GM12878 (cell line): ENCODE results near the gene ETS1. TPM values are rescaled to one million over a fixed set of nuclear protein-coding genes. Genes with fewer than 3 reads are reported as not detected.

ENCODE experiments used
- ATAC-seq: fragments of 200-7000 bp; cut with Tn5 transposase; 3 replicates; pipeline ENCODE4 v1.9.1; 2020; ENCODE audit warnings: mild to moderate bottlenecking, moderate library complexity
- BruUV-seq: library from RNA; stranded (reverse); fragments of 400-500 nt; replicated peaks from 2 replicates; lab custom pipeline; 2021; lab: Mats Ljungman, UMichigan
- CTCF ChIA-PET: fragments of 300-600 bp; sonication (Branson Sonifier 250); formaldehyde crosslinking; extraction: SDS; loops from one replicate; lab custom pipeline; 2021; ENCODE audit warnings: inconsistent platforms; lab: Yijun Ruan, JAX
- POLR2A ChIA-PET: fragments of 350-600 bp; formaldehyde crosslinking; extraction: SDS; loops from one replicate; lab custom pipeline; 2021; ENCODE audit warnings: inconsistent platforms; lab: Charles Lee
- RAD21 ChIA-PET: fragments of 300-600 bp; sonication (Branson Sonifier 250); formaldehyde crosslinking; loops from one replicate; lab custom pipeline; 2023; ENCODE audit warnings: antibody characterized with exemption; ENCODE audit not compliant: unreplicated experiment; lab: Charles Lee
- SMC1A ChIA-PET: fragments of 300-600 bp; sonication (Branson Sonifier 250); formaldehyde crosslinking; loops from one replicate; lab custom pipeline; 2023; ENCODE audit not compliant: unreplicated experiment, uncharacterized antibody; lab: Charles Lee
- DNase-seq: peaks from one replicate; pipeline ENCODE4 v3.0.0-alpha.2; 2011; ENCODE audit warnings: low read depth, low spot score
- FAIRE-seq: peaks from 3 replicates; lab custom pipeline; 2011; peaks lifted over from hg19 to GRCh38; lab: Jason Lieb, UNC
- H2AFZ ChIP-seq: 2 replicates; pipeline ENCODE4 v1.6.0; 2011; ENCODE audit warnings: low read depth, low read length, control low read depth; ENCODE audit not compliant: control insufficient read depth
- H3K27ac ChIP-seq: 2 replicates; pipeline ENCODE4 v1.5.1; 2011; ENCODE audit warnings: control low read depth; ENCODE audit not compliant: control insufficient read depth, insufficient read depth
- H3K27me3 ChIP-seq, 2 experiments: replicated peaks in 1 of 2; 2 replicates each; pipeline versions ENCODE4 v1.6.0 to v1.6.1; 2011; ENCODE audit warnings: low read length in 1 of 2; ENCODE audit not compliant: control insufficient read depth in 2 of 2, insufficient read depth in 2 of 2
- H3K36me3 ChIP-seq, 2 experiments: 2 replicates each; pipeline ENCODE4 v1.5.1; 2011; ENCODE audit warnings: low read length in 1 of 2; ENCODE audit not compliant: control insufficient read depth in 2 of 2, insufficient read depth in 2 of 2
- H3K4me1 ChIP-seq: 2 replicates; pipeline ENCODE4 v1.6.1; 2011; ENCODE audit warnings: mild to moderate bottlenecking, low read length, moderate library complexity, mixed read lengths; ENCODE audit not compliant: control insufficient read depth, insufficient read depth
- H3K4me2 ChIP-seq: 2 replicates; pipeline ENCODE4 v1.6.0; 2011; ENCODE audit warnings: control low read depth; ENCODE audit not compliant: control insufficient read depth, insufficient read depth
- H3K4me3 ChIP-seq: fragments of 200-600 bp; sonication (generic); 2 replicates; pipeline ENCODE4 v1.5.1; 2016
- H3K79me2 ChIP-seq: 2 replicates; pipeline ENCODE4 v1.6.0; 2011; ENCODE audit warnings: low read length; ENCODE audit not compliant: control insufficient read depth, insufficient read depth
- H3K9ac ChIP-seq: 2 replicates; pipeline ENCODE4 v1.8.0; 2011; ENCODE audit warnings: low read length, control low read depth, mixed read lengths; ENCODE audit not compliant: control insufficient read depth, insufficient read depth
- H3K9me3 ChIP-seq: replicated peaks from 3 replicates; pipeline ENCODE4 v1.5.1; 2011; ENCODE audit warnings: mild to moderate bottlenecking, low read length; ENCODE audit not compliant: control insufficient read depth, insufficient read depth
- H4K20me1 ChIP-seq: 2 replicates; pipeline ENCODE4 v1.6.0; 2011; ENCODE audit not compliant: control insufficient read depth, insufficient read depth
- ATF7 ChIP-seq: fragments of 450-650 bp; IDR thresholded peaks from 2 replicates; pipeline ENCODE4 v1.6.1; 2016; ENCODE audit warnings: low read depth, mild to moderate bottlenecking
- BHLHE40 ChIP-seq, 2 experiments: fragments of 450-650 bp in 1 of 2; IDR thresholded peaks; 2 replicates each; pipeline ENCODE4 v1.6.1; 2011 to 2017; ENCODE audit warnings: low read depth in 2 of 2, borderline replicate concordance in 1 of 2, improper control_type of control experiment in 1 of 2, low read length in 1 of 2, mild to moderate bottlenecking in 1 of 2
- FOXK2 ChIP-seq: fragments of 450-650 bp; IDR thresholded peaks from 2 replicates; pipeline ENCODE4 v1.6.1; 2017; ENCODE audit warnings: mild to moderate bottlenecking, moderate library complexity
- FOXM1 ChIP-seq: IDR thresholded peaks from 2 replicates; pipeline ENCODE4 v1.6.1; 2012; ENCODE audit warnings: low read depth, mild to moderate bottlenecking, inconsistent platforms, low read length, moderate library complexity
- SREBF2 ChIP-seq: IDR thresholded peaks from 2 replicates; pipeline ENCODE4 v1.6.1; 2012; ENCODE audit warnings: mild to moderate bottlenecking, low read length
- TCF7 ChIP-seq: IDR thresholded peaks from 2 replicates; pipeline ENCODE4 v1.6.1; 2014; ENCODE audit warnings: antibody characterized with exemption, borderline replicate concordance
- ZNF687 ChIP-seq: fragments of 450-650 bp; IDR thresholded peaks from 2 replicates; pipeline ENCODE4 v1.6.1; 2017; ENCODE audit warnings: mild to moderate bottlenecking, moderate library complexity
- WGBS: methylation state at CpG from one replicate; pipeline ENCODE4 v1.1.6; 2016; ENCODE audit warnings: low lambda C conversion rate; ENCODE audit not compliant: insufficient replicate concordance, insufficient coverage; ENCODE audit errors: missing lambda C conversion rate; 5-methylcytosine and 5-hydroxymethylcytosine counted together
- in situ Hi-C: fragments of 300-500 bp; cut with MboI; formaldehyde crosslinking; loops from 9 replicates; pipeline ENCODE4 v1.14.3; 2018; ENCODE audit warnings: mixed read lengths
- intact Hi-C: fragments of 100-400 bp; cut with micrococcal nuclease; formaldehyde crosslinking; loops from one replicate; pipeline ENCODE4 v1.14.2; 2022; ENCODE audit not compliant: unreplicated experiment
- polyA plus RNA-seq, 11 experiments: library from polyadenylated mRNA; depleted of rRNA in 4 of 11; unstranded in 6 of 11; stranded (reverse) in 5 of 11; fragments of >200 nt; fragmentation: Nextera tagmentation in 4 of 11; fragmentation: Illumina TruSeq in 1 of 11; extraction: Ambion mirVana in 4 of 11; extraction: Trizol in 1 of 11; gene quantifications; 1 replicate in 1 of 11; 2 replicates in 10 of 11; pipeline versions ENCODE4 v1.2.1 to v1.2.3, GENCODE V29; 2011 to 2016; ENCODE audit warnings: inconsistent platforms in 2 of 11, missing spikeins in 2 of 11, low read depth in 1 of 11
- total RNA-seq, 4 experiments: library from RNA; depleted of rRNA in 3 of 4; stranded (reverse); fragments of >200 nt in 3 of 4; fragmentation: Illumina TruSeq in 1 of 4; extraction: Trizol in 1 of 4; gene quantifications; 2 replicates each; pipeline versions ENCODE4 v1.2.1 to v1.2.3, GENCODE V29; 2013 to 2021
- TF ChIP-seq, protein P1 (sequence below): fragments of 450-650 bp; IDR thresholded peaks from 2 replicates; pipeline ENCODE4 v1.6.1; 2018; ENCODE audit warnings: borderline replicate concordance, mild to moderate bottlenecking; ENCODE audit not compliant: partially characterized antibody

The ETS1 gene
- total and polyA plus RNA-seq, 10 of the 15 experiments (the other 5 are each of a cell fraction or from before 2014, with no cell fraction given): 12.5 to 112 (median 55.5) TPM

GRCh38 chr11:128551611-128552335, 35.6 kb downstream of the ETS1 start (continued):
- TF ChIP-seq ZNF687 (peak; percentile 57; the same call in 1 of the 2 replicates), SREBF2 (no peak)

DNA sequence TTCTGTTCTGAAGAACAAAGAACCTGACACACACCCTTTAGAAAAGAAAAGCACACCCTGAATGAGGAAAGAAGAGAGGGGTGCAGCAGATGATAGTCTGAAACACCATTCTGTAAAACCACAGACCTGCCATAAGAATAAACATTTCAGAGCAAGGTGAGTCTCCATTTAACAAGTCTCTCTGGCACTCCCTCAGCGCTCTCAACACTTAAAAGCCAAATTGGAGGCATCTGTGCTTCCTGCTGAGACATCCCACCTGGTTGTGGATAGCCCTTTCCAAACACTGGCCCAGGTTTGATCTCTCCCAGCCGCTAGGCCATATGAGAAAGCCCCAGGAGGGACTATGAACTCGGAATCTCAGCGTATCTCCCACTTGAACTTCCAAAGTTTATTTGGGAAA, 36.3 kb downstream of the ETS1 start:
- H3K79me2 ChIP-seq: no peaks in the 10 kb centered on the region
- no peak overlapping the region for H3K4me3 ChIP-seq
- ChIA-PET POLR2A (interaction anchor here (0.8 to 1.6 kb wide), 4 partner anchors 25 to 35 kb away, joined by 3 to 8 read pairs (median 4); no protein-coding TSS in a partner anchor), SMC1A (interaction anchor here (0.7 to 1.9 kb wide), 11 partner anchors 23 to 280 kb away, joined by 3 to 14 read pairs (median 5); no protein-coding TSS in a partner anchor), CTCF (interaction anchor here (1.1 to 2.0 kb wide), 4 partner anchors 54 to 298 kb away, joined by 3 to 5 read pairs (median 4); no protein-coding TSS in a partner anchor), RAD21 (interaction anchor here (0.6 to 1.7 kb wide), 6 partner anchors 28 to 80 kb away, joined by 3 to 5 read pairs (median 4); no protein-coding TSS in a partner anchor)
- FAIRE-seq: no peak
- H3K27me3 ChIP-seq: no peaks in the 10 kb centered on the region
- no peaks in the 10 kb centered on the region for H4K20me1 ChIP-seq
- WGBS: 91% methylated on average over 4 of the region's 4 CpGs
- peak overlapping the region; percentile 36 for H3K9ac ChIP-seq
- TF ChIP-seq BHLHE40 (IDR thresholded peaks at IDR 0.05; ENCODE audit: borderline replicate concordance in 1 of 2, low read depth in 2 of 2, low read length in 1 of 2) (no peak), SREBF2 (no peak), ATF7 (no peak), FOXM1 (no peak), FOXK2 (no peak), TCF7 (no peak)
- TF ChIP-seq, protein P1, sequence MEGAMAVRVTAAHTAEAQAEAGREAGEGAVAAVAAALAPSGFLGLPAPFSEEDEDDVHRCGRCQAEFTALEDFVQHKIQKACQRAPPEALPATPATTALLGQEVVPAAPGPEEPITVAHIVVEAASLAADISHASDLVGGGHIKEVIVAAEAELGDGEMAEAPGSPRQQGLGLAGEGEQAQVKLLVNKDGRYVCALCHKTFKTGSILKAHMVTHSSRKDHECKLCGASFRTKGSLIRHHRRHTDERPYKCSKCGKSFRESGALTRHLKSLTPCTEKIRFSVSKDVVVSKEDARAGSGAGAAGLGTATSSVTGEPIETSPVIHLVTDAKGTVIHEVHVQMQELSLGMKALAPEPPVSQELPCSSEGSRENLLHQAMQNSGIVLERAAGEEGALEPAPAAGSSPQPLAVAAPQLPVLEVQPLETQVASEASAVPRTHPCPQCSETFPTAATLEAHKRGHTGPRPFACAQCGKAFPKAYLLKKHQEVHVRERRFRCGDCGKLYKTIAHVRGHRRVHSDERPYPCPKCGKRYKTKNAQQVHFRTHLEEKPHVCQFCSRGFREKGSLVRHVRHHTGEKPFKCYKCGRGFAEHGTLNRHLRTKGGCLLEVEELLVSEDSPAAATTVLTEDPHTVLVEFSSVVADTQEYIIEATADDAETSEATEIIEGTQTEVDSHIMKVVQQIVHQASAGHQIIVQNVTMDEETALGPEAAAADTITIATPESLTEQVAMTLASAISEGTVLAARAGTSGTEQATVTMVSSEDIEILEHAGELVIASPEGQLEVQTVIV: no peak
- no peaks in the 10 kb centered on the region for H3K36me3 ChIP-seq
- in situ Hi-C loops: loop anchor here (5.0 kb wide), 1 partner anchor 79 kb away; no protein-coding TSS in a partner anchor
- H3K9me3 ChIP-seq: no peaks in the 10 kb centered on the region
- no peak for ATAC-seq
- peak overlapping the region; percentile 100 for H3K27ac ChIP-seq
- H2AFZ ChIP-seq: peak overlapping the region; percentile 16
- intact Hi-C loops: loop anchor here (1.0 kb wide), 2 partner anchors 73 to 79 kb away; no protein-coding TSS in a partner anchor
- H3K4me1 ChIP-seq: peaks cover 50% of the 10 kb centered on the region
- no TSS peak for BruUV-seq
- DNase-seq: no peak
- peak overlapping the region; percentile 90 for H3K4me2 ChIP-seq
